ENCODE data around the gene EIF2AK3.
"Not testable (repeated sequence)": the region's sequence is repeated elsewhere in the genome, so short reads cannot be mapped to it uniquely, and the experiment has no call there.

Gene EIF2AK3

GRCh38 chr2:88658326-88658725, 31.1 kb upstream of the EIF2AK3 start:
- H3K27ac ChIP-seq, result no peak overlapping the region
- H3K27me3 ChIP-seq, result no peaks in the 10 kb centered on the region
- H3K4me3 ChIP-seq (ENCODE audit: low read depth in 1 of 2, low read length in 1 of 2), result no peak overlapping the region
- no peak for TF ChIP-seq CTCF (IDR thresholded peaks at IDR 0.05)
- no peaks in the 10 kb centered on the region for H3K9me3 ChIP-seq
- no peaks in the 10 kb centered on the region for H3K4me1 ChIP-seq (ENCODE audit: control insufficient read depth in 1 of 2, insufficient read depth in 1 of 2, low read depth in 1 of 2, low read length in 1 of 2)
- no peaks in the 10 kb centered on the region for H3K36me3 ChIP-seq

- Histone ChIP-seq H3K27ac (no peak overlapping the region), H3K4me1 (ENCODE audit: control insufficient read depth in 1 of 2, insufficient read depth in 1 of 2, low read depth in 1 of 2, low read length in 1 of 2) (no peaks in the 10 kb centered on the region), H3K27me3 (no peaks in the 10 kb centered on the region), H3K4me3 (ENCODE audit: low read depth in 1 of 2, low read length in 1 of 2) (no peak overlapping the region), H3K9me3 (no peaks in the 10 kb centered on the region), H3K36me3 (no peaks in the 10 kb centered on the region)
- no peak for TF ChIP-seq CTCF (IDR thresholded peaks at IDR 0.05)
These were observed 29.9 kb upstream of the EIF2AK3 start for GRCh38 chr2:88657131-88657530.

- TF ChIP-seq CTCF (IDR thresholded peaks at IDR 0.05), result no peak
- H3K27me3 ChIP-seq, result no peaks in the 10 kb centered on the region
- H3K4me1 ChIP-seq (ENCODE audit: control insufficient read depth in 1 of 2, insufficient read depth in 1 of 2, low read depth in 1 of 2, low read length in 1 of 2), result no peaks in the 10 kb centered on the region
- no peaks in the 10 kb centered on the region for H3K36me3 ChIP-seq
- H3K27ac ChIP-seq, result no peak overlapping the region
- H3K4me3 ChIP-seq (ENCODE audit: low read depth in 1 of 2, low read length in 1 of 2), result no peak overlapping the region
- no peaks in the 10 kb centered on the region for H3K9me3 ChIP-seq
These were observed 29.4 kb upstream of the EIF2AK3 start for GRCh38 chr2:88656690-88657089.

GRCh38 chr2:88654714-88655113, 27.4 kb upstream of the EIF2AK3 start:
- no peak for TF ChIP-seq CTCF (IDR thresholded peaks at IDR 0.05)
- no peaks in the 10 kb centered on the region for H3K4me1 ChIP-seq (ENCODE audit: control insufficient read depth in 1 of 2, insufficient read depth in 1 of 2, low read depth in 1 of 2, low read length in 1 of 2)
- H3K36me3 ChIP-seq, result no peaks in the 10 kb centered on the region
- no peak overlapping the region for H3K27ac ChIP-seq
- no peaks in the 10 kb centered on the region for H3K9me3 ChIP-seq
- no peak overlapping the region for H3K4me3 ChIP-seq (ENCODE audit: low read depth in 1 of 2, low read length in 1 of 2)
- H3K27me3 ChIP-seq, result no peaks in the 10 kb centered on the region

- no peak for TF ChIP-seq CTCF (IDR thresholded peaks at IDR 0.05)
- Histone ChIP-seq H3K9me3 (no peaks in the 10 kb centered on the region), H3K4me1 (ENCODE audit: control insufficient read depth in 1 of 2, insufficient read depth in 1 of 2, low read depth in 1 of 2, low read length in 1 of 2) (no peaks in the 10 kb centered on the region), H3K36me3 (no peaks in the 10 kb centered on the region), H3K27me3 (no peaks in the 10 kb centered on the region), H3K27ac (no peak overlapping the region), H3K4me3 (ENCODE audit: low read depth in 1 of 2, low read length in 1 of 2) (no peak overlapping the region)
These were observed 24.4 kb upstream of the EIF2AK3 start for GRCh38 chr2:88651646-88652045.

GRCh38 chr2:88645291-88645882, 18.1 kb upstream of the EIF2AK3 start:
- H3K4me3 ChIP-seq (ENCODE audit: low read depth in 1 of 2, low read length in 1 of 2); H3K27me3 ChIP-seq; H3K27ac ChIP-seq; H3K9me3 ChIP-seq; H3K4me1 ChIP-seq (ENCODE audit: control insufficient read depth in 1 of 2, insufficient read depth in 1 of 2, low read depth in 1 of 2, low read length in 1 of 2); H3K36me3 ChIP-seq: not testable (repeated sequence)
